Measurements from ENCODE around the gene ENDOV.
"Not testable (repeated sequence)": the region's sequence is repeated elsewhere in the genome, so short reads cannot be mapped to it uniquely, and the experiment has no call there.

The ENDOV gene

DNA sequence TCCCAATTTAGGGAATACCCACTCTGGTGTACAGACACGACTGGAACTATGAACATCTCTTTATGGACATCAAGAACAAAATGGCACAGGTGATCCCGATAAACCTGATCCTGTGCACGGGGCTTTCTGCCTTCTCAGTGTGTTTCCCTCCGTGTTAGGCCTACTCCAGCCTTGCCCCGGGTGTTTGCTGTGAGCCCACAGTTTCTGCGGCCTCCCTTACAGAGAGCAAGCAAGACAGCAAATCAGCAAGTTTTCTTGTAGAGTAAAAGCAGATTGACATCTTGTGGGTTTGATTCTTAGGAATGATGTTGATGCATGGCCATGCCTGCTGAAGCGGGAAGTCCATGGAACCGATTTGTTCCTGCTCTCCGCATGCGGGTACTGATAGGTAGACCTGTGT is 26.4 kb upstream of the ENDOV start:
- DNase-seq = no peak

DNA sequence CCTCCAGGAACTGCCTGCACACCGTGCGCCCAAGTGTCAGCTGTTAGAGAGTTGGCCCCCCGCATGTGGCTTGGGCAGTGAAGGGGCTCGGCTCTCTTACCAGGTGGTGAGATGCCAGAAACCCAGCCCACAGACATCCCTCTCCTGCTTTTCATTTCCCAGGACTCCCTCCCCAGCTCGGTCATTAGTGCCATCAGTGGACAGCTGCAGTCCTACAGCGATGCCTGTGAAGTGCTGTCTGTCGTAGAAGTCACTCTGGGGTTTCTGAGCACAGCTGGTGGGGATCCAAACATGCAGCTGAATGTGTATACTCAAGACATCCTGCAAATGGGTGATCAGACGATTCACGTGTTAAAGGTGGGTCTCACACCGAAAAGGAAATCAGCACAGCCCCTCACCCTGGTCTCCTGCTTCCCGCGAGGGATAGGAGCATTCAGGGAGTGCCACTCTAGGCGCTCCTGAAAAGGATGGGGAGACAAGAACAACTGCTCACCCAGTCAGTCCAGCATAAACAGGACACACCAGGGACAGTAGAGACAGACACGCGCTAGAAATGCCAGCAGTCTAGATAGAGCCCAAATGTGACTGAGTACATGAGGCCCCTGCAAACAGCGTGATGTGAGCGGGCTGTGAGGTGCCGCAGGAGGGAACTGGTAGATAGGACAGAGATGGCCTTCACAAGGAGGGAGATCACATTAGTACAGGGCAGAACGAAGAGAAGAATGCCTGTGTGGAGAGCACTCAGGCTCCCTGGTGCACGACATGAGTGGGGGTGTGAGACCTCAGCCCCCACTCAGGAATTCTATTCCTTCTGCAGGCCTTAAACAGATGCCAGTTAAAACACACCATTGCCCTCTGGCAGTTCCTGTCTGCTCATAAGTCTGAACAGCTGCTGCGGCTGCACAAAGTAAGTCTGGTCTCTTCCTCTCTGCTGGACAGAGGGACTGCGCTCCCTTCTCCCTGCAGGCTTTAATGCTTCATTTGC is 25.7 kb upstream of the ENDOV start:
- no peak for DNase-seq

DNA sequence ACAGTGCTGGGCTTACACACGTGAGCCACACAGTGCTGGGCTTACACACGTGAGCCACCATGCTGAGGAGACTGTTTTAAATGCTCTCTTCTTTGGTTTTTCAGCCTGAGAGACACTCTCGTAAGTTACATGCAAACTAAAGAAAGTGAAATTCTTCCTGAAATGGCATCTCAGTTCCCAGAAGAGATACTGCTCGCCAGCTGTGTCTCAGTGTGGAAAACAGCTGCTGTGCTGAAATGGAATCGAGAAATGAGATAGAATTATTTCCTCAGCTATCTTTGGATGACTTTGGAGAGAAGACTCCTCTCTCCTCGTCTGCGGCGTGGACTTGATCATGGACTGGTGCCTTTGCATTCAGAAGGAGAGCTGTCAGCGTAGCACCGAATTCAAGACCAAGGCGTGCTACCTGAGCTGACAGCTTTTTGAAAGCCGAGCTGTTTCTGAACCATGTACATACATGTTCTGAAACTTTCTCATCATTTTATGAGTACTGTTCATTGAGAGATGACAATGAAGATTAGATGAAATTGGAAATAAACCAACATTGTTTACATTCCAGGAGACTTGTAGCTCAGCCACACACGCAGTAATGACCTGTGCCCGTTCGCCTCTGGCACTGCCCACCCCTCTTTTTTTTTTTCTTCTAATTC is 21.6 kb upstream of the ENDOV start:
- DNase-seq = no peak

DNA sequence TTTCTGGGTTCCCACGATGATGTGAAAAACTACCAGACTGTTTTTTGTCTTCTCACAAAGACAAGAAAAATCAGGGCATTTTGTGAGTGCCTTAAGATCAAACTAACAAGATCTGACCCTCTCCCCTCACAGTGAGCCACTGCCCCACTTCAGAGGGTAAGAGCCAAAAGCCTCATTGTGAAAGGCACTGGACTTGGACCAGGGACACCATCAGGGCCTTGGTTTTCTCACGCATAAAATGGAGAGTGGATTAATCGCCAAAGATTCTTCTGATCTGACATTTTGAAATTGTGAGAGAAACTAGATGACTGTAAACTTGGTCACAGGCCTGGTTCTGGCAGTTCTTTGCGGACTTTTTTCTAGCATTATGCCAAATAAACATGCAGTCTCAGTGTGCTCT is 21.0 kb upstream of the ENDOV start:
- no peak for DNase-seq

DNA sequence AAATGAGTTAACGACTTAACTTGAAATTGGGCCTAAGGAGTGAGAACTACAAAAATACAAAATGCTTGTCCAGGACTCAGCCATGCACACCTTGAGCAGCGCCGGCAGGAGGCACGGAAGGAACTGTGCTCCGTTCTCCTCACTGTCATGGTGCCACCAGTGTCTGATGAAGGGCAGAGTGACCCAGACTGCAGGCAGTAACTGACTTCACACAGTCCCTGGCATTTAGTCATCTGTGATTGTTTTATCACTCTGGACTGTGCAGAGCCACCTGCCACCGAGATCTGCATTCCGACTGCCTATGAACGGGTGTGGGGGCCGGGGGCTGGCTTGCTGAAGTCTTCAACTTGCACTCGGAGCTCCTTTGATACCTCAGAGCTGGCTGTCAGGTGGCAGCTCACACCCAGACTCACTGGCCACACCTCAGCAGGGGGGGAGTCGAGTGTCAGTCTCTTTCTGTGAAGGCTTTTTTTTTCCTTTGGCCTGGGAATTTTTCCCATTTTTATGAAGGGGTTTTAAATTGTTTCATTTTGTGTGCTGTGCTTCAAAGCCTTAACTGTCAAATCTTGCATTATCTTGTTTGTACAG is 20.2 kb upstream of the ENDOV start:
- no peak for DNase-seq

DNA sequence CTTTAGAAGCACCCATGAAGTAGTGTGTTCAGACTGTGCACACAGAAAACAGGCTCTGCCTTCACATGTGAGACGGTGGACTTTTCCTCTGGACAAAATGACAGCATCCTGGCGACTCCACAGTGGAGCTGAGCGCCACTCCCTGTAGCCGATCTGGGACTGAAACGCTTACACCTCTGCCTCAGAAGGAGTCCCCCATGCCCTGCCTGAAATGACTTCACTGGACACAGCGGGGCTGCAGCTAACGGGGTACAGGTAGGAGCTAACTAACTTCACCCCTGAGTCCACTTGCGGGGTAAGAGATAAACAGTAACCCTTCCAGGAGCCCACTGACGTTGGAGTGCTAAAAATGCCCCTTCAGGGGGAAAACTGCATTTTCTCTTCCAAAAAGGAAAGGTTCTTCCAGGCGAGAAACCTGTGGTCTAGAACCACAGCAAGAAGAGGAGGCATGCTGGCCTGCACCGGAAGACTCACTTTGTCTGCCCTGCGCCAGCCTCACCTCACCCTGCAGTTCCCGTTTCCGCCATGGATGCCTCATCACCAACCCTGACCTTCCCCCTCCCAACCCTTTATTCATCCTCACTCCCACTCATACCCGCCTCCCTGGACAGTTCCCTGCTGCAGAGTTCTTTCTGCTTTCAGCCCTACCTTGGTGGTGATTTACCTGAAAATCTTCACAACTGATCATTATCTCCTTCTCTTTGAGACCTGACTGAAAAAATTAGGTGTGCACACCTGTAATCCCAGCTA is 19.4 kb upstream of the ENDOV start:
- no peak for DNase-seq

DNA sequence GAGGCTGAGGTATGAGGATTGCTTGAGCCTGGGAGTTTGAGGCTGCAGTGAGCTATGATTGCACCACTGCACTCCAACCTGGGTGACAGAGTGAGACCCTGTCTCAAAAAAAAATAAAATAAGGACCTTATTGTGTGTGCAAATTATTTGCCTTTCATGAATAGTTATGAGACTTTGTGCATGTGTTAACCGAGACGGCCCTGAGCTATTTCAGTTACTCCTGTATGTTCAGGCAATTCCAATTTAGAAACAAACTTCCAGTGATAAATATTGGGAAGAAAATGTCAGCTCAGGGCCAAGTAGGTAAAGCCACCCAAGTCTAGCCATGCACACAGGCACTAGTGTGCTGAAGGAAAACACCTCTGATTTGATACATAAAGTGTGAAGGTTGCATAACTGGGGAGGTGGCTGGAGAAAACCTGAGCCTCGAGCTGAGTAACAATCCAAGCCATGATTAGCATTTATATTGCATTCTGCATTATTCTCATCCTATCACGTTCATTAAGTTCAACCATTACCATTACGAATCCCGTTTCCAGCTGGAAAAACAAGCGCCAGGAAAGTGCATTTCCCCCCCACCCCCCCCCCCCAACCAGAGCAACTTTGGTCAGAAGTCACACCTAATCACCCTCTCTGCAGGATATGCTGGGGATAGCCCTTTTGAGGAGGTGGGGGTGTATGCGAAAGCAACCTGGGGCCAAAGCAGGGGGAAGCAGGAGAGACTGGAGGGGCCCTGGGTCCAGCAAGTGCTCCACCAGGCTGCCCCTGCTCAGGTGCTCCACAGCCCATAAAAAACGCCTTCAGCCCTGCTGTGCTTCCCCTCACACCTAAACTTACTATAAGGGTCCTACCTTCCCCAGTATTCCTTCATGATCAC is 18.6 kb upstream of the ENDOV start:
- DNase-seq = no peak

DNA sequence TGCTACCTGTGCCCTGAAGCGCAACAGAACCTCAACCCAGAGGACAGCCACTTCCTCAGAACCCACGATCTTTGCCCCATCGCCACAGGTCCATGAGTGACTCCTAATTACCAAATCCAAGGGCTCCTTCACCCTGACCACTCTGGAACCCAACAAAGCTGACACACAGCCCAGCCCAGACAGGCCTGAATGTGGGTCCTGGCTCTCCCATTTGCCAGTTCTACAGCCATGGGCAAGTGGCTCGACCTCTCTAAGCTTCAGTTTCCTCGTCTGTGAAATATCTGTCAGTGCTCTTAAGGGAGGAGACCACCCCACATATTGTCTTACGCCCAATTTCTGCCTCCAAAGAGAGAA is 18.0 kb upstream of the ENDOV start:
- DNase-seq = no peak

DNA sequence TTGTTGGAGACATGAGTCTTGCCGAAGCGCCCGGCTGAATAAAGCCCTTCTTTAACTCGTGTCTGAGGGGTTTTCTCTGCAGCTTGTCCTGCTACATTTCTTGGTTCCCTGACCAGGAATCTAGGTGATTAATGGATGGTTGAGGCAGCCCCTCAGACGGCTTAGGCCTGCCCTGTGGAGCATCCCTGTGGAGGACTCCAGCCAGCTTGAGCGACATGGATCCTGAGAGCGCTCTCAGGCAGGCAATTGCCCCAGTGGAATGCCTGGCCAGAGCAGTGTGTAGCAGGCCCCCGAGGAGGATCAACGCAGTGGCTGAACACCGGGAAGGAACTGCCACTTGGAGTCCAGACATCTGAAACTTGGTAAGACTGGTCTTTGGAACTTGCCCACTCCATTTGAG is 17.3 kb upstream of the ENDOV start:
- no peak for DNase-seq

DNA sequence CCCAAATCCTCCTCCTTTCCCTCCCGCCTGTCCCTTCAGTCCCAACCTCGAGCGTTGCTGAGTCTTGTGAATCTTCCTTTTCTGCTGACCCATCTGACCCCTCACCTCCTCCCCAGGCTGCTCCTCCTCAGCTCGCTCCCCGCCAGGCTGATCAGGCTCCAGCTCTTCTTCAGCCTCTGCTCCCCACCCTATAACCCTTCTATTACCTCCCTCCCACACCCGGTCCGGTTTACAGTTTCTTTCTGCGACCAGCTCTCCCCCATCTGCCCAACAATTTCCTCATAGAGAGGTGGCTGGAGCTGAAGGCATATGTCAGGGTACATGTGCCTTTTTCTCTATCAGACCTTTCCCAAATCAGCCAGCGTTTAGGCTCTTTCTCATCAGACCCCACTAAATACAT is 13.9 kb upstream of the ENDOV start:
- not testable (repeated sequence) for DNase-seq

DNA sequence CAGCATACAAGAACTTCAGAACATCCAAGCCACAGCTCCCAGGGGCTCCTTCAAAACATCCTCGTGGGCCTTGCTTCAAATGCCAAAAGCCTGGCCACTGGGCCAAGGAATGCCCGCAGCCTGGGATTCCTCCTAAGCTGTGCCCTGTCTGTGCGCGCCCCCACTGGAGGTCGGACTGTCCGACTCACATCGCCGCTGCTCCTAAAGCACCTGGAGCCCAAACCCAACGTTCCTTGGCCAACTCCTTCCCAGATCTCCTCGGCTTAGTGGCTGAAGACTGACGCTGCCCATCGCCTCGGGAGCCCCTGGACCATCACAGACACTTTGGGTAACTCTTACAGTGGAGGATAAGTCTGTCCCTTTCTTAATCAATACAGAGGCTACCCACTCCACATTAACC is 12.9 kb upstream of the ENDOV start:
- not testable (repeated sequence) for DNase-seq

DNA sequence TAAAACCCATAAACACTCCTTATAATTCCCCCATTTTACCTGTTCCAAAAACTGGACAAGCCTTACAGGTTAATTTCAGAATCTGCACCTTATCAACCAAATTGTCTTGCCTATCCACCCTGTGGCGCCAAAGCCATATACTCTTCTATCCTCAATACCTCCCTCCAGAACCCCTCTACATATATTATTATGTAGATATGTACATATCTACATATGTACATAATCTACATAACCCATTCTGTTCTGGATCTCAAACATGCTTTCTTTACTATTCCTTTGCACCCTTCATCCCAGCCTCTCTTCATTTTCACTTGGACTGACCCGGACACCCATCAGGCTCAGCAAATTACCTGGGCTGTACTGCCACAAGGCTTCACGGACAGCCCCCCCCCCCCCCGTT is 12.0 kb upstream of the ENDOV start:
- no peak for DNase-seq

DNA sequence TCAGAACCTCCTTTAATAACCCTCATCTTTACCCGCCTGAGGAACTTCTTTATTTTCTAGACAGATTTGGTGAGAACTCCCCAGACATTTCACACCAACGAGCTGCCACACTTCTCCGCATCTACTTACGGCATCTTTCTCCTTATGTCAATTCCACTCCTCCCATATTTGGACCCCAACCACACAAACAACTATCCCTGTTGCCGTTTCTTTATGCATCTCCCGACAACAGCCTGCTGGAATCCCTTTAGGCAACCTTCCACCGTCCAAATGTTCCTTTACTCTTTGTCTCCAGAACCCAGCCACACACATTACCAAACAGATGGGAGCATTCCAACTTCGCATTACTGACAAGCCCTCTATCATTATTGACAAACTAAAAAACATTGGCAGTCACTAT is 8.8 kb upstream of the ENDOV start:
- no peak for DNase-seq

DNA sequence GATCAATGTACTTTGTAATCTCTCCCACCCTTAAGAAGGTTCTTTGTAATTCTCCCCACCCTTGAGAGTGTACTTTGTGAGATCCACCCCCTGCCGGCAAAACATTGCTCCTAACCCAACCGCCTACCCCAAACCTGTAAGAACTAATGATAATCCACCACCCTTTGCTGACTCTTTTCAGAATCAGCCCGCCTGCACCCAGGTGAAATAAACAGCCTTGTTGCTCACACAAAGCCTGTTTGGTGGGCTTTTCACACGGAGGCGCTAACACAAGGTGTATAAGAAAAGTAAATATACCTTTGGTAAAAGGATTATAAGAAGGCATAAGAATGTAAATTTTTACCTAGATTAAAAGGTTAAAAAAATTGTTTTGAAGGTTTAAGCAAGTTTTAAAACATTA is 7.0 kb upstream of the ENDOV start:
- not testable (repeated sequence) for DNase-seq

DNA sequence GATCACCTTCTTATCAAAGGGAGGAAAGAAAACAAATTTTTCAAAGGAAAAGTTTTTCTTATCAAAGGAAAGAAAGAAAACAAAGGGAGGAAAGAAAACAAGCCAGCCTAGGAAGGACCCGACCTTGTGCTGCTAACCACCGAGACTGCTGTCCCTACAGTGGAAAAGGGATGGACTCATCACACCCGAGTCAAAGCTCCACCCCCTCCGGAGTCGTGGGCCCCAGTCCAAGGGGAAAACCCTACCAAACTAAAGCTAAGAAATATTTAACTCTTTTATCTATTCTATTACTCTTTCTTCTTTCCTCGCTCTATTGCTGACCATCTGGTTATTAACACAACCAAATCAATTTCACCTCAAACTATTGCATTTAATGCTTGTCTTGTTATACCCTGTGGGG is 6.1 kb upstream of the ENDOV start:
- no peak for DNase-seq

DNA sequence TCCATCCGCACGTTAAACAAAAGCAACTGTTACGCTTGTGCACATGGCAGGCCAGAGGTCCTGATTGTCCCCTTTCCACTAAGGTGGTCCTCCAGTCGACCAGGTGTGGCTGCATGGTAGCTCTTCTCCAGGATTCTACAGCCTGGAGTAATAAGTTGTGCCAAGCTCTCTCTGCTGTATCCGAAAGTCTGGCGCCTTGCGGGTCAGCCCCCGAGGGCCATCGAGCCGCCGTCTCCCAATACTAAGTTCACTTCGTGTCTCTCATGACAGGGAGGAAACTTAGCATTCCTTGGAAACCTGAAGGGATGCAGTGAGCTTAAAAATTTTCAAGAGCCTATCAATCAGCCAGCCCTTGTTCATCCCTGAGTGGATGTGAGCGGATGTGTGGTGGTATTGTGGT is 5.3 kb upstream of the ENDOV start:
- no peak for DNase-seq

DNA sequence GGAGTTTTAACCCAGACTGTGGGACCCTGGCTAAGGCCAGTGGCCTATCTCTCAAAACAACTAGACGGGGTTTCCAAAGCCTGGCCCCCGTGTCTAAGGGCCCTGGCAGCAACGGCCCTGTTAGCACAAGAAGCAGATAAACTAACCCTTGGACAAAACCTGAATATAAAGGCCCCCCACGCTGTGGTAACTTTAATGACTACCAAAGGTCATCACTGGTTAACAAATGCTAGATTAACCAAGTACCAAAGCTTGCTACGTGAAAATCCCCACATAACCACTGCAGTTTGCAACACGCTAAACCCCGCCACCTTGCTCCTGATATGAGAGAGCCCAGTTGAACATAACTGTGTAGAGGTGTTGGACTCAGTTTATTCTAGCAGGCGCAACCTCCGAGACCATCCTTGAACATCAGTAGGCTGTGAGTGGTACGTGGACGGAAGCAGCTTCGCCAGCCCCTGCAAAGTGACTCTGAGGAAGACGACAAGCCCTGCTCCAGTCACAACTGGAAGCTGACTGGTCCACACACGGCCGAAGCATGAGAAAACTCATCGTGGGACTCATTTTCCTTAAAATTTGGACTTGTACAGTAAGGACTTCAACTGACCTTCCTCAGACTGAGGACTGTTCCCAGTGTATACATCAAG is 4.4 kb upstream of the ENDOV start:
- DNase-seq = not testable (repeated sequence)

DNA sequence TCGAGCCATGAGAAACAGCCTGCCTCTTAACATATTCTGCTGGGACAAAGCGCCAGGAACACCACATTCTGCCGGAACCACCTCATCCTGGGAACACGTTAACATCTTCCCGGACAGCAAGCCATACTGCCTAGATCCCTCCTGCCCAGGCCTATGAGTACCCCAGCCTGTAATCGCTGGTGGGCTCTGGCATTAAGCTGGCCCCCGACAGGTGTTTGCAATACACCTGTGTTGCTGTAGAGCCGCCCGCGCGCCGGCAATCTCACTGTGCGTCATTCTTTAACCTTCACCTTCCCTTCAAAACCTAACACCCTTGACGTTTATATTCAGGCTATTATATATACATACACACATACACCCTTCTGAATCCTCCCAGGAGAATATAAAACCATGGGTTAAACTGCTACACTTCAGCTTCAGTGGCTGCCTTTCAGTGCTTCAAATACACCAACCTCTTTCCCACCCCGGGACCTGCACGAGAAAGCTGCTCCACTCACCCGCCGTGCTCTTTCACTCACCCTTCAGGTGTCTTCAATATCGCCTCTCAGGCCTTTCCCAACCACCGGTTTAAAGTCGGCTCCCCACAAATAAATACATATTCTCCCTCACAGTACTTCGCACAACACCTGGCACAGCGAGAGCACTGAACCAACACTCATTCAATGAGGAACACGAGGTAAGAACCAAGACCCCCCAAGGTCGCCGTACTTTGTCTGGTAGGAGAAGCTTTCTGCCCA is 1.0 kb upstream of the ENDOV start:
- DNase-seq = no peak

DNA sequence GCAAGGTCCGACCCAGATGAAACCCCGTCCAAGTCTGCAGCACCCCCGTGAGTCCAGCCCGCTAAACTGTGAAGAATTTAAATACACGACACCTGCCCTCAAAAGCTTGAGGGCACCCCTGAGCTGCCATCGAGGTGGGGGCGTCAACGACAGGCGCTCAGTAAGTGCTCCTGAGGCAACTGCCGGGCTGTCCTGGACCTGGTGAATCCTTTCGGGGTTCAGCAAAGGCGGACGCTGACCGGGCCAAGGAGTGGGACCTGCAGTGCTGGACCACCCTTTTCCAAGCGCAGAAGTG is 512 bp upstream of the ENDOV start:
- no peak for DNase-seq

DNA sequence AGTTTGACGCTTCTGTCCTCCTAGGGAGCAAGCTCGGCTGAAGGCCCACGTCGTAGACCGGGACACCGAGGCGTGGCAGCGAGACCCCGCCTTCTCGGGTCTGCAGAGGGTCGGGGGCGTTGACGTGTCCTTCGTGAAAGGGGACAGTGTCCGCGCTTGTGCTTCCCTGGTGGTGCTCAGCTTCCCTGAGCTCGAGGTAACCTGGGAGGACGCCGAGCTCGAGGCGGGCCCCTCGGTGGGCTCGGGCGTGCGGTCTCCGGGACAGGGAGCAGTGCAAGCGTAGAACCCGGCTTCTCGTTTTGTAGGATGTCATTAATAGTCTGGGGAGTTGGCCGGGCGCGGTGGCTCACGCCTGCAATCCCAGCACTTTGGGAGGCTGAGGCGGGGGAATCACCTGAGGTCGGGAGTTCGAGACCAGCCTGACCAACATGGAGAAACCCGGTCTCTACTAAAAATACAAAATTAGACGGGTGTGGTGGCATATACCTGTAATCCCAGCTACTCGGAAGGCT is 715 bp downstream of the ENDOV start:
- no peak for DNase-seq
